Inferior parietal cortex (tissue), 1 donor: ENCODE results near the gene PRKG1.
A peak's percentile ranks its signal among the peaks of the same experiment; 100 is the strongest.

Source experiments
- DNase-seq: peaks from one replicate; pipeline ENCODE4 v3.0.0-alpha.2; 2016; ENCODE audit errors: extremely low spot score

Gene PRKG1

DNA sequence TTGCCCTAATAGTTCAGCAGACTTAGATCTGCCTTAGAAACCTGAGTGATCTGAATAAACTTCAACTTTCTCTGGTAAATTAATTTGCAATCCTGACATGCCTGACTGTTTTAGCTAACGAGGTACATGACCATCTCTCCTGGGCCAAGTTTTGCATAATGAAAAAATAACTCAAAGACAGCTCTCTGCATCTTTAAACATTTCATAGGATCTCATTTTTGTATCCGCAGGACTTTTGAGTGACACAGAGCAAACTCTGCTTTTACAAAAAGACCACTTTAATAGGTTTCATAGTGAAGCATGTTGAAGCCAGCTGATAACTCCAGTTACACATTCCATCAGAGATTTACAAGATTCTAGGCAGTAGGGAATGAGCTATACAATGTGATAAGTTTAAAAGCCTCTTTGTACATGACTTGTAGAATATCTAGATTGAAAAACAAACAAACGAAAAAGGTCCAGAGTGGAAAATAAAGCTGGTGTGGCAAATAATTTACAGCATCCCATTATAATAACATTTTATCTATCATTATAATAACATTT lies 2.1 kb downstream of the PRKG1 start:
- no peak for DNase-seq

DNA sequence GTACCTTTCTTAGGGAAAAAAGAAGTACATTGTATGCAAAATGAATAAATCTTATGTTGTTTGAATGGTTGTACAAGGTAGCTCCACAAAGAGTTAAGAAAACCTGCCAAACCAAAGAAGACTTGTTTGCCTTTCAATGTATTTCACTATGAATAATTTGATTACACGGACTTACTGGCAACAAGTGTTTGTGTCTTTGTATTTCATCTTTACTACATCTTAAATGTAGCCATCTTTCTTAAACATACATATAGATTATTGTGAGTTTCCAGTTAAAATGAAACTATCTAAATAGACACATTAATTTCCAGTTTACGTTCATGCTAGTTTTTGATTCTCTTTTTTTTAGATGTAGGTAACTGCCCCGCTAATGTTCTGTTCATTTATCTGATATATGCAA lies 2.8 kb downstream of the PRKG1 start:
- no peak for DNase-seq

DNA sequence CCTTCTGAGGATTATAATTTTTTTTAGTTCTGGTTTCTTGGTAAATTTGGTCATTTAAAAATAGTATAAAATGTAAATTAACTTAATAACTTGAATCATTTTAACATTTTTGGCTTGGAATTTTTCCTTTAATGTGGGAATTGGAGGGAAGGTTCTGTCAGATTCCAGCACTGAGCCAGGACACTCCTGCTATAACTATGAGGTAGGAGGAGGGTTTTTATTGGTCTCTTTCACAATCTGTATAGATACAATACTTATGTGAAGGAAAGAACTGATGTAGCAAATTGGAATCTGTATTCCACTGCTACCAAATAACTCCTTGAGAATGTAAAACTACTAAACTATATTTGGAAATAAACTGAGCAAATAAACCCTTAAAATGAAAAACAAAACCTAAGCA lies 3.2 kb downstream of the PRKG1 start:
- DNase-seq, result no peak

DNA sequence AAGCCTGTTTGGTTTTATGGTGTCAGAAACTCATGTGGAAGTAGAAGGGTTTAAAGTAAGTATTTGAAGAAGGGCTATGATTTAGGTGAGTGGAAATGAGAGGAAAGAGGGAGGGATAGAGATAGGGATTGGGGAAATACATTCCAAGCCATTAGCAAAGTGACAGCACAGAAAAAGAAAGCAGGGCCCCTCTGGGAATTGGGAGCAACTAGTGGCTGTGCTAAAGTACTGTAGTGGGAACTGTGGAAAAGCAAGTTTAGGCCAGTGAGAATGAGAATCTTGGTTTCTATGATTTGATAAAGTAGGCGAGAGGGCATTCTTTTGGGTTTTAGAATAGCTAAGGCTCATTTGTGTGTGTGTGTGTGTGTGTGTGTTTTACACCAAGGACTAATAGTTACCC lies 5.0 kb downstream of the PRKG1 start:
- no peak for DNase-seq

- no peak for DNase-seq
Measured at GRCh38 chr10:51079766-51080165, 5.5 kb downstream of the PRKG1 start.

DNA sequence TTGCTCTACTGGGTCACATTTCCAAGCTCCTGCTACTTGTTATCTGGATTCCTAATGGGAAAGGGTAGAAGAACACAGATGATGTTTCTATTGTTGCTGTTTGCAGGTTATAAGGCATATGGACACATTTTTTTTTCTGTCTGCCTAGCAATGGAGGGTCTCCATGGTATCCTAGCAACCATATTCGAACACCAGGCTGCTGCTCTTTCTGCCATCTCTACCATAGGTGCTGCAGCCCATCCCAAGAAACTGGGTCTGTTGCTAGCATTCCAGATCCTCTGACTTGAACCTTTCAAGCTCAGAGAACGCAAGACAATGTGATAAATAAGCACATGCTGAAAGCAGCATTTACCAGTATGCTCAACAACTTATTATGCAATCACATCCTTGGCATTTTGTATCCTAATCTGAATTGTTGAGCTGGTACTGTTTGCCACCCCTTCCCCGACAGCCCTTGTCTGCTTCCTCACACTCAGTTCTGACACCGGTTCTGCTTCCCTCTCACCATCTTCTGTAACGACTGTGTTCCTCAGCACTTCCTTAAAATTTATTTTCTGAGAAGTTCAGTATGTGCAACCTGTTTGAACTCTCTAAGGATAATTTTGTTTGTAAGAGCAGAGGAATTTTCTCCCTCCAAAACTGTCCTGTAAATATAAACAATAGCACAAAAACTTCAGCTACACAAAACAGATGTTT lies 6.2 kb downstream of the PRKG1 start:
- DNase-seq, result no peak

- DNase-seq, result no peak
Measured at GRCh38 chr10:51082857-51083256, 8.6 kb downstream of the PRKG1 start.

DNA sequence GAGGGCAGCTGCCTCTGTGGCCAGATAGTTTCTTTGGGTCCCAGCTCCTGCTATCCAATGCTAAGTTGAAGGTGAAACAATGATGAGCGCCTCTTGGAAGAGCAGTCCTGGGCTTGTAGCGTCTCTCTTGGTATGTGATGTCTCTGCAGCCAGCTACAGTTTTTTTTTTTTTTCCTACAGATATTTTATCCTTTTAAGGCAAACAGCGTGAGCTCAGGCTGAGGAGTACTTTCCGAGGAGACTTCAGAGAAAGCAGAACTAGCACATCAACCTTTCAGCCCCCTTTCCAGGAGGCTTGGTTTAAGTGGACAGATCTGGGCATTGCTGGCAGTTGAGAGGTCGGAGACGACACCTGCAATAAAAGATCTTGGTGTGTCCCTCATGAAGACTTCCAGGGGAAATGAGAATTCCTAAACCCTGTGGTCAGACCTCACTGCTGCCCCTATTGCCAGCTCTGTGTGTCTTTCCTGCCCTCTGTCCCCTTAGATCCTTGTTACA lies 9.1 kb downstream of the PRKG1 start:
- DNase-seq, result no peak

DNA sequence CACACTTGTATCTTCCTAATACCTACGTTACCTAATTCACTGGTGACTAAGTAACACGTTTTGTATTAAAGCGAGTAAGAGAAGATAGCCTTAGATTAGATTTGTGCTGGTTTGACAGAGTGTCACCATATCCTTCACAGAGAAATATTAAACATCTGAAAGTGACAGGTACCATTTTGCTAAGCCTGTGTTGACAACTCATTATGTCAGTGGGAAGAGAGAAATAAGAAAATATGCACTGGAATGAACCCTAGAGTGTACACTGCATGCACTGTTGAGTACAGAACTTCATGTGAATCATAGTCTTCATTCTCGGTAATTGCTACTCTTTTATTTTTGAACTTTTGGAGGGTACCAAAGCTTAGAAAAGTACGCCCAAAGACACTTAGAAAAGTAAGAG lies 10.9 kb downstream of the PRKG1 start:
- DNase-seq, result no peak

DNA sequence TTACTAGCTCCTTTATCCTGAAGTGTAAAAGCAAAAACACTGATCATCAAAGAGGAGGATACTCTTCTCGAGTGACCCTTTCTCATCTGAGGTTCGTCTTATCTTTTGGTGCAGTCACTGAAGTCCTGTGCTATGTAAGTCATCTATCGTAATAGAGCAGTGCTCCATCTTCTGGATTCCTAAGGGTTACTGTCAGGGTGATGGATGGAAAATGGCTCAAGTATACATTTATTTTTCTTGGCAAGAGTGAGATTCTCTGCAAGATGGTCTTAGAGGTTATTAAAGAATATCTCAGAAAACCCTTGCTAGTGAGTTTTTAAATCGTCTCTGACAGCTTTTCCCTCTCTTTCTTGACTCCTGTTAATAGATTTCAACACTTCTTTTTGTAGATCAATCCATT lies 12.4 kb downstream of the PRKG1 start:
- DNase-seq, result no peak

DNA sequence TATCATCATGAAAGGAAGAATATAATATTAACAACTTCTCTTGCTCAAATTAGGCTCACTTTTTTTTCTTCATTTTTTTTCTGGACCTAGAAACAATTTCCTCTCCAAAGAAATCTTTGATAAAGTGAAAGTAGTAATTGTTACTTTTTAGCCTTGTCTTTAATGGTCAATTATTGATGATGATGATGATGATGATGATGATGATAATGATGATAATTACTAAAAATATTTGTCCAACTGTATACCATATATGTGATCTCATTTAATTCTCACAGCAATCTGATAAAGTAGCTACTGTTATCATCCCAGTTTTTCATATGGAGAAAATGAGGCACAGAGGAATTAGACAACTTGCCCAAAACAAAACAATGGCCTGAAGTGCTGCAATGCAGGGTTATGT lies 12.8 kb downstream of the PRKG1 start:
- no peak for DNase-seq

- DNase-seq, result no peak
Measured at GRCh38 chr10:51090190-51090589, 15.9 kb downstream of the PRKG1 start.

GRCh38 chr10:51092402-51092801 lies 18.1 kb downstream of the PRKG1 start:
- peak; percentile 64 for DNase-seq

GRCh38 chr10:51095444-51095843 lies 21.2 kb downstream of the PRKG1 start:
- DNase-seq, result no peak

GRCh38 chr10:51097546-51097945 lies 23.3 kb downstream of the PRKG1 start:
- DNase-seq, result no peak

- no peak for DNase-seq
Measured at GRCh38 chr10:51100221-51100620, 25.9 kb downstream of the PRKG1 start.

GRCh38 chr10:51103554-51104217 lies 29.4 kb downstream of the PRKG1 start:
- DNase-seq, result no peak

- DNase-seq, result no peak
Measured at GRCh38 chr10:51106311-51106945, 32.1 kb downstream of the PRKG1 start.

- no peak for DNase-seq
Measured at GRCh38 chr10:51108406-51108805, 34.1 kb downstream of the PRKG1 start.

DNA sequence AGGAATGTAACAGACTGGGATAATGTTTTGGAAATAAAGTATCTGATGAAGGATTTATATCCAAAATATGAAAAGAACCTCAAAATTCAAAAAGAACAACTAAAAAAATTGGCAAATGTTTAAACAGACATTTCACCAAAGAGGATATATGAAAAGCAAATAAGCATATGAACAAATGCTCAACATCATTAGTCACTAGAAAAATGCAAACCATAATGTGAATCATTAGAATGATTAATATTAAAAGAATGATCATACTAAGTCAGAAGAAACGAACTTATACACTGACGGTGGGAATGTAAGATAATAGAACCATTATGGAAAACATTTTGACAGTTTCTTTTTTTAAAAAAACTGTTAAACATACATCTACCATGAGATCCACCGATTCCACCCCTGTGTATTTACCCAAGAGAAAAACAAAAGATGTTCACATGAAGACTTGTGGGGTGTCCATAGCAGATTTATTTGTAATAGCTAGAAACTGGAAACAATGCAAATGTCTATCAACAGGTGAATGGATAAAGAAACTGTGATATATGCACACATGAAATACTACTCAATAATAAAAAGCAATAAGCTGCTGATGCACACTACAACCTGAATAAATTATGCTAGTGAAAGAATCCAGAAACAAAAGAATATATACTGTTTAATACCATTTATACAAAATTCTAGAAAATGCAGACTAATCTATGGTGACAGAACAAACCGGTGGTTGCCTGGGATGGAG lies 35.7 kb downstream of the PRKG1 start:
- no peak for DNase-seq

DNA sequence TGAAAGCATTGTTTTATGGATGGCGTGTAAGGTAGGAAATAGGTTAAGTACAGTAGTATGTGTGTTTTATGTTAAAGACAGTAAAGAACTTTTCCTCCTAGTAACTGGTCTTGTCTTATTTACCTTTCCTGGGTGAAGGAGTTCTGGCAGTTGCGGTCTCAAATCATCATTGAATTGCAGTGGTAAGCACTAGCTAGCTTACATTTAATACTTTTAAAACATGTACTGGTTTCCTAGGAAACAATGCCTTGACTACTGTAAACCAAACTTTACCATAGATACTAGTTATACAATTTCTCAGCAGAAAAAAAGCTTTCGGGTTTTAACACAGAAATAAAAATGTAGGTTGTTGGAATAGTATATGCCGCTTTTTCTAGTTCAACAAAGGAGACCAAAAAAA lies 37.7 kb downstream of the PRKG1 start:
- DNase-seq, result no peak

GRCh38 chr10:51113007-51113406 lies 38.7 kb downstream of the PRKG1 start:
- no peak for DNase-seq
